Adrenal gland (tissue), 12 donors: Measurements from ENCODE around the gene TNS2. TPM values are rescaled to one million over a fixed set of nuclear protein-coding genes. Genes with fewer than 3 reads are reported as not detected.
"Not testable (repeated sequence)": the region's sequence is repeated elsewhere in the genome, so short reads cannot be mapped to it uniquely, and the experiment has no call there.

Experiments used
- DNase-seq, 7 donors: peaks; one replicate each; pipeline ENCODE4 v3.0.0-alpha.2; 2019 to 2020
- H3K27ac ChIP-seq, 5 donors: fragments of 200-600 bp; sonication (generic) in 4 of 5; 1 replicate in 3 of 5; 2 replicates in 2 of 5; pipeline versions ENCODE4 v1.5.1 to v1.8.0; 2016 to 2020; ENCODE audit warnings: mild to moderate bottlenecking in 1 of 5
- H3K27me3 ChIP-seq: fragments of 200-600 bp; 2 replicates; pipeline ENCODE4 v1.8.0; 2021
- H3K36me3 ChIP-seq, 2 donors: fragments of 200-600 bp; replicated peaks in 1 of 2; 1 replicate in 1 of 2; 2 replicates in 1 of 2; pipeline versions ENCODE4 v1.5.1 to v1.8.0; 2018 to 2022
- H3K4me1 ChIP-seq, 2 donors: fragments of 200-600 bp; replicated peaks in 1 of 2; 1 replicate in 1 of 2; 2 replicates in 1 of 2; pipeline versions ENCODE4 v1.5.1 to v1.8.0; 2018 to 2021
- H3K4me3 ChIP-seq, 4 donors: fragments of 200-600 bp; sonication (generic) in 3 of 4; one replicate each; pipeline ENCODE4 v1.5.1; 2016 to 2018
- H3K9me3 ChIP-seq, 3 donors: fragments of 200-600 bp; sonication (generic) in 1 of 3; replicated peaks in 1 of 3; 1 replicate in 2 of 3; 2 replicates in 1 of 3; pipeline versions ENCODE4 v1.5.1 to v1.8.0; 2016 to 2021
- POLR2A ChIP-seq, 2 donors: fragments of 450-650 bp; IDR thresholded peaks; one replicate each; pipeline ENCODE4 v1.6.1; 2017; ENCODE audit warnings: antibody characterized with exemption in 2 of 2, mild to moderate bottlenecking in 2 of 2, moderate library complexity in 1 of 2
- WGBS, 4 donors: extraction: QIAGEN DNeasy Blood & Tissue Kit in 2 of 4; methylation state at CpG; one replicate each; pipeline versions ENCODE4 v1.1.5 to v1.1.7; 2013 to 2017; 5-methylcytosine and 5-hydroxymethylcytosine counted together
- intact Hi-C, 2 donors: fragments of 100-400 bp; cut with DNase I; formaldehyde crosslinking; loops; one replicate each; pipeline versions ENCODE4 v1.14.1 to v1.15.0; 2022 to 2023
- microRNA-seq, 3 donors: library from miRNA; unstranded; fragments of <30 nt; microRNA quantifications; one replicate each; pipeline ENCODE4, GENCODE V29; 2017 to 2020
- polyA plus RNA-seq, 3 donors: library from polyadenylated mRNA; stranded (reverse); fragments of 200-250 nt in 2 of 3; fragments of 350-450 nt in 1 of 3; fragmentation: Illumina TruSeq in 1 of 3; extraction: RNeasy Lipid Tissue Mini Kit (QIAGEN cat#74804) in 1 of 3; gene quantifications; one replicate each; pipeline ENCODE4 v1.2.3, GENCODE V29; 2013 to 2014
- small RNA-seq, 2 donors: library from RNA; depleted of rRNA; stranded (forward); fragments of <200 nt; gene quantifications; one replicate each; pipeline ENCODE3, GENCODE V24; 2016
- total RNA-seq, 9 donors: library from RNA; depleted of rRNA in 4 of 9; stranded (reverse); fragments of >200 nt in 4 of 9; fragments of 120-200 nt in 1 of 9; fragmentation: NEBNext Ultra II Directional in 1 of 9; extraction: Animal tissue kit (Norgen Biotek cat#: 25700) in 1 of 9; gene quantifications; one replicate each; pipeline versions ENCODE4 v1.1.0 to v1.2.4, GENCODE V29; 2013 to 2023
- TF ChIP-seq, protein P1 (sequence below), 6 experiments: fragments of 450-650 bp in 4 of 6; fragments of 200-600 bp in 2 of 6; sonication (generic) in 1 of 6; IDR thresholded peaks; 1 replicate in 5 of 6; 2 replicates in 1 of 6; pipeline versions ENCODE4 v1.5.1 to v1.8.0; 2016 to 2021; ENCODE audit warnings: antibody characterized with exemption in 6 of 6, mild to moderate bottlenecking in 2 of 6, moderate library complexity in 1 of 6
- donor health status: healthy with polysubstance abuse.
- donor health status: Bipolar disorder and iron deficiency.
- donor health status: DM: yes; HTN: yes; CAD: no.
- donor health status: DM: no; HTN: no; CAD: no.
- donor health status: DM: no; HTN: no; CAD: no.
- donor health status: DM: yes; HTN: yes; CAD: no.

Gene TNS2
- total and polyA plus RNA-seq, 12 donors: 21.8 to 1,019 (median 175) TPM

DNA sequence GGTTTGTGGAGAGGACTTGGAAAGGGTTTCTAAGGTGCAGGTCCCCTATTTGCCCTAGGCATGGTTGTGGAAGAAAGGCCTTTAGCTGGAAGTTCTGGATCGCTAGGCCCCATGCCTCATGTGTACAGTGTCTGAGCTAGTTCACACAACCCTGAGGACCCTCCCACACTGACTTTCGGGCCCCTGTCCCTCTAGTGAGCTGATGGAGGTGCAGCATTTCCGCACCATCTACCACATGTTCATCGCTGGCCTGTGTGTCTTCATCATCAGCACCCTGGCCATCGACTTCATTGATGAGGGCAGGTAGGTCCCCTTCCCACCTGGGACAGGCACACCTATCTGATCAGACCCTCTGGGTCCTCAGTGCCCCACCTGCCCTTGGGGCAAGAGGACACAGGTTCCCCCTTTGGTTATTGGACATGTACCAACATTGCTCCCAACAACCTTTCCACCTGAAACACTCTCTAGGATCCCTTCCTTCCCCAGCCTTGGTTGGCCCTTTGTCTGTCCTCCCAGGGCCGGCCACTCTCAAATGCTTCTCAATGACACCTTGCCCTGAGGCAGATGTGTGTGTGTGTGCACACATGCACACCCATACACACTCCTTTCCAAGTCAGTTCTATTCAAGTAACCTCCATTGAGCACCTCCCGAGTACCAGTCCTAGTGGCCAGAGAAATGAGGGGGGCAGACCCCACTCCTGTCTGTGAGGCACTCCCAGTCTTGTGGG is 56.0 kb downstream of the TNS2 start:
- Histone ChIP-seq H3K36me3 (no peaks in the 10 kb centered on the region), H3K4me1 (no peaks in the 10 kb centered on the region), H3K27ac (peak overlapping the region in 1 of 5 donors; percentile 3), H3K9me3 (no peaks in the 10 kb centered on the region), H3K27me3 (no peaks in the 10 kb centered on the region), H3K4me3 (no peak overlapping the region)
- TF ChIP-seq, protein P1, sequence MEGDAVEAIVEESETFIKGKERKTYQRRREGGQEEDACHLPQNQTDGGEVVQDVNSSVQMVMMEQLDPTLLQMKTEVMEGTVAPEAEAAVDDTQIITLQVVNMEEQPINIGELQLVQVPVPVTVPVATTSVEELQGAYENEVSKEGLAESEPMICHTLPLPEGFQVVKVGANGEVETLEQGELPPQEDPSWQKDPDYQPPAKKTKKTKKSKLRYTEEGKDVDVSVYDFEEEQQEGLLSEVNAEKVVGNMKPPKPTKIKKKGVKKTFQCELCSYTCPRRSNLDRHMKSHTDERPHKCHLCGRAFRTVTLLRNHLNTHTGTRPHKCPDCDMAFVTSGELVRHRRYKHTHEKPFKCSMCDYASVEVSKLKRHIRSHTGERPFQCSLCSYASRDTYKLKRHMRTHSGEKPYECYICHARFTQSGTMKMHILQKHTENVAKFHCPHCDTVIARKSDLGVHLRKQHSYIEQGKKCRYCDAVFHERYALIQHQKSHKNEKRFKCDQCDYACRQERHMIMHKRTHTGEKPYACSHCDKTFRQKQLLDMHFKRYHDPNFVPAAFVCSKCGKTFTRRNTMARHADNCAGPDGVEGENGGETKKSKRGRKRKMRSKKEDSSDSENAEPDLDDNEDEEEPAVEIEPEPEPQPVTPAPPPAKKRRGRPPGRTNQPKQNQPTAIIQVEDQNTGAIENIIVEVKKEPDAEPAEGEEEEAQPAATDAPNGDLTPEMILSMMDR (IDR thresholded peaks at IDR 0.05): no peak
- TF ChIP-seq POLR2A (IDR thresholded peaks at IDR 0.05): no peak
- WGBS, 4 donors: 93 to 97% (median 93%) methylated on average over 3 to 7 of the region's 7 CpGs
- intact Hi-C loops: no loop called here
- peak in 1 of 7 donors; percentile 34 for DNase-seq

DNA sequence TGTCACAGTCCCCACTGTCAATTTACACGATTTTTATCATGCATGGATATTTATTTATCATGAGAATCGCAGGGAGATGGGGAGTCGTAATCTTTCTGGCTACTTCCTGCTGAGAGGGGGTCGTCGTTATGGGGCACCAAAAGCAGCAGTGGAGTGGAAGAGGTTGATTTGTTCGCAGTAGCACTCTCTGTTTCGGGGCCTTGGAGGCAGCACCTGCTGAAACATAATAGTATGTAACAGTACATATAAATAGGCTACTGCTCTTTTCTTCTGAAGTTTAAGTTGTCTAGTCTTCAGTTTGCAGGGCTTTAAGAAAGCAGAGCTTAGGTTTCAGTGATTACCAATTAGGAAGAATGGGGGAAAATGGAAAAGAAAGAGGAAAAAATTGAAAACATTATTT is 57.3 kb downstream of the TNS2 start:
- intact Hi-C loops: no loop called here
- DNase-seq: peak in 1 of 7 donors; percentile 9
- Histone ChIP-seq H3K36me3 (no peaks in the 10 kb centered on the region), H3K4me3 (no peak overlapping the region), H3K9me3 (no peaks in the 10 kb centered on the region), H3K4me1 (no peaks in the 10 kb centered on the region), H3K27ac (no peak overlapping the region), H3K27me3 (no peaks in the 10 kb centered on the region)
- 54 to 69% (median 63%) methylated on average over 7 of the region's 7 CpGs for WGBS, 4 donors
- no peak for TF ChIP-seq POLR2A (IDR thresholded peaks at IDR 0.05)

DNA sequence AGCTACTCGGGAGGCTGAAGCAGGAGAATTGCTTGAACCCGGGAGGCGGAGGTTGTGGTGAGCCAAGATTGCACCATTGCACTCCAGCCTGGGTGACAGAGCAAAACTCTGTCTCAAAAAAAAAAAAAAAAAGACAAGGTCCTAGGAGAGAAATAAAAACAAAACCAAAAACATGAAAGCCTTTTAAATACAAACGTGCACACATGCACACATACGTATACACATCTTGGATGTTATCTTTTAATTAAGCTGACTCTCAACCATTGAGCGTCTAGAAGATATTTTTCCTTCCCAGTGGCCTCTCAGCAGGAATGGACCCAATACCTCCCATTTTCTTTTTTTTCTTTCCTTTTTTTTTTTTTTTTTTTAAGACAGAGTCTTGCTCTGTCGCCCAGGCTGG is 62.6 kb downstream of the TNS2 start:
- H3K9me3 ChIP-seq, H3K4me3 ChIP-seq, DNase-seq, H3K27me3 ChIP-seq, H3K27ac ChIP-seq, intact Hi-C loops, H3K4me1 ChIP-seq, H3K36me3 ChIP-seq: not testable (repeated sequence)
- 77 to 87% (median 81%) methylated on average over 7 of the region's 7 CpGs for WGBS, 4 donors

DNA sequence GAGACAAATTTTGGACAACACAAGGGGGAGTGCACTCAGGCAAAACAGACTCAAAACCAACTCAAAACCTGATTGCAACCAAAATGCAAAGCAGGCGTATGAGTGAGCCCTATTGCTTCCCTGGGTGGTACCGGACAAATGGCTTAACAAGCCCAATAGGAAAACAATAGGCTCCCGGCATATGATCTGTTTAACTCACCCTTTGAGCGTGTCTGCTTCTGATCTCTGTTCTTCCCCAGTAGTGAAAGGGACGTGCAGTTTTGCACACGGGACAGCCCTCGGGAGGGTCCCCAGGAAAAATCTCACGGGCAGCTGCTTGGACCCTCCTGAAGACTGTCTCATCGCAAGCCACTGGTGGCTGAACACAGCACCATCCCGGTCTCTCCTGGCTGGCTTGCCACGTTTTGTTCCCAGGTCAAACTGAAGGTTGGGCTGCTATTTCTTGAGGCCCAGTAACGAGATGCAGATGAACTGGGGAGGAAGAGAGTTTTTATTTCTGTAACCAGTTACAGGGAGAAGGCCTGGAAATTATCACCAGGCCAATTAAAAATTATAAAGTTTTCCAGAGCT is 63.4 kb downstream of the TNS2 start:
- no peak overlapping the region for H3K27ac ChIP-seq
- no peaks in the 10 kb centered on the region for H3K4me1 ChIP-seq
- peak in 1 of 7 donors; percentile 13 for DNase-seq
- 86 to 90% (median 88%) methylated on average over 12 of the region's 12 CpGs for WGBS, 4 donors
- no peaks in the 10 kb centered on the region for H3K36me3 ChIP-seq
- intact Hi-C loops: no loop called here
- TF ChIP-seq, protein P1 (IDR thresholded peaks at IDR 0.05): no peak
- TF ChIP-seq POLR2A (IDR thresholded peaks at IDR 0.05): no peak
- H3K9me3 ChIP-seq: no peaks in the 10 kb centered on the region
- H3K27me3 ChIP-seq: no peaks in the 10 kb centered on the region
- H3K4me3 ChIP-seq: no peak overlapping the region

DNA sequence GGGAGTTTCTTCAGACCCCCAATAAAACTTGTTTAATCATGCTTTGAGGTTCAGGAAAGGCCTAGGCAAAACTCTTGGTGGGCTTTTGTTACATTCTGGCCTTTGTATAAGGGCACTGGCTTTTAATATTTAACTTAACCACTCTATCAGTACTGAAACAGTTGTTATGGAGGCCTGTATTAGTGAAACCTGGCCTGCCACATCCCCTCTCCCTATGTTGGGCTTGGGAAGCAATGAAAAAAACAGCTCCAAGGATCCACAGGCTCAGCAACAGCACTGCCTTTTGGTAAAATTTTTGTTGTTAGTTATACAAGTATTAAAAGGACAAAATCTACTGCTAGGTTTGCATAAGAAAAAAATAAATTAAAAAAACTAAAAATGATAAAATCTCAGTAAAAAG is 64.1 kb downstream of the TNS2 start:
- no peak for DNase-seq
- Histone ChIP-seq H3K27me3 (no peaks in the 10 kb centered on the region), H3K4me1 (no peaks in the 10 kb centered on the region), H3K27ac (no peak overlapping the region), H3K9me3 (no peaks in the 10 kb centered on the region), H3K36me3 (no peaks in the 10 kb centered on the region), H3K4me3 (no peak overlapping the region)
- intact Hi-C loops: no loop called here
- TF ChIP-seq POLR2A (IDR thresholded peaks at IDR 0.05): no peak
- TF ChIP-seq, protein P1 (IDR thresholded peaks at IDR 0.05): no peak

Small RNAs within 50 kb of the gene (microRNA-seq; reads per million reads assigned to microRNA genes)
- 0.89 to 3.8 (median 2.8) reads per million in 3 donors for gene MIR6757

Small RNAs within 50 kb of the gene (small RNA-seq; reads per million reads assigned to genes)
- gene MIR6757: 0 reads per million in 2 donors

Other genes with a start within 250 kb of the TNS2 start
- under 1 TPM in 2 of 9 donors, not detected in 7; 0.06 to 0.18 TPM for gene KRT4, start 235.9 kb upstream of the TNS2 start, total RNA-seq
- gene KRT4, start 235.9 kb upstream of the TNS2 start, polyA plus RNA-seq: 1 to 10 TPM in 2 of 3 donors, not detected in 1; 1.0 to 6.2 TPM
- gene KRT79, start 215.8 kb upstream of the TNS2 start, total RNA-seq: not detected
- under 1 TPM in 1 of 3 donors, not detected in 2; 0.24 TPM for gene KRT79, start 215.8 kb upstream of the TNS2 start, polyA plus RNA-seq
- not detected for gene KRT78, start 201.1 kb upstream of the TNS2 start, total RNA-seq
- gene KRT78, start 201.1 kb upstream of the TNS2 start, polyA plus RNA-seq: under 1 TPM in 1 of 3 donors, not detected in 2; 0.34 TPM
- gene KRT8, start 145.0 kb upstream of the TNS2 start, total RNA-seq: 100 to 1,000 TPM in 1 of 9 donors, 10 to 100 TPM in 8; 13.3 to 198 (median 70.3) TPM
- 100 to 1,000 TPM in 2 of 3 donors, 10 to 100 TPM in 1; 49.0 to 102 (median 102) TPM for gene KRT8, start 145.0 kb upstream of the TNS2 start, polyA plus RNA-seq
- gene KRT18, start 100.9 kb upstream of the TNS2 start, total RNA-seq: 100 to 1,000 TPM in 1 of 9 donors, 10 to 100 TPM in 8; 16.0 to 136 (median 36.3) TPM
- 100 to 1,000 TPM in 1 of 3 donors, 10 to 100 TPM in 2; 26.2 to 121 (median 43.9) TPM for gene KRT18, start 100.9 kb upstream of the TNS2 start, polyA plus RNA-seq
- gene EIF4B, start 43.6 kb upstream of the TNS2 start, total RNA-seq: 100 to 1,000 TPM; 324 to 800 (median 571) TPM
- 100 to 1,000 TPM in 2 of 3 donors, 10 to 100 TPM in 1; 77.1 to 282 (median 138) TPM for gene EIF4B, start 43.6 kb upstream of the TNS2 start, polyA plus RNA-seq
- 10 to 100 TPM; 28.9 to 74.6 (median 45.0) TPM for gene SPRYD3, start 29.3 kb downstream of the TNS2 start, total RNA-seq
- gene SPRYD3, start 29.3 kb downstream of the TNS2 start, polyA plus RNA-seq: 10 to 100 TPM; 16.4 to 52.8 (median 29.0) TPM
- gene IGFBP6, start 47.6 kb downstream of the TNS2 start, total RNA-seq: 100 to 1,000 TPM in 6 of 9 donors, 10 to 100 TPM in 3; 12.9 to 559 (median 131) TPM
- gene IGFBP6, start 47.6 kb downstream of the TNS2 start, polyA plus RNA-seq: 100 to 1,000 TPM in 2 of 3 donors, 10 to 100 TPM in 1; 26.4 to 478 (median 337) TPM
- under 1 TPM in 1 of 9 donors, not detected in 8; 0.79 TPM for gene SOAT2, start 53.4 kb downstream of the TNS2 start, total RNA-seq
- gene SOAT2, start 53.4 kb downstream of the TNS2 start, polyA plus RNA-seq: under 1 TPM in 2 of 3 donors, not detected in 1; 0.34 to 0.48 TPM
- gene ZNF740, start 130.7 kb downstream of the TNS2 start, total RNA-seq: 10 to 100 TPM in 8 of 9 donors, 1 to 10 TPM in 1; 8.8 to 61.0 (median 20.9) TPM
- 10 to 100 TPM in 2 of 3 donors, 1 to 10 TPM in 1; 6.6 to 11.3 (median 11.3) TPM for gene ZNF740, start 130.7 kb downstream of the TNS2 start, polyA plus RNA-seq
- 10 to 100 TPM in 7 of 9 donors, 1 to 10 TPM in 2; 2.3 to 43.4 (median 19.8) TPM for gene CSAD, start 130.9 kb downstream of the TNS2 start, total RNA-seq
- 100 to 1,000 TPM in 2 of 3 donors, 10 to 100 TPM in 1; 10.9 to 140 (median 100) TPM for gene CSAD, start 130.9 kb downstream of the TNS2 start, polyA plus RNA-seq
- gene ITGB7, start 157.2 kb downstream of the TNS2 start, total RNA-seq: 1 to 10 TPM in 8 of 9 donors, under 1 TPM in 1; 0.33 to 7.4 (median 4.0) TPM
- gene ITGB7, start 157.2 kb downstream of the TNS2 start, polyA plus RNA-seq: 1 to 10 TPM in 2 of 3 donors, under 1 TPM in 1; 0.95 to 4.0 (median 3.5) TPM
- 10 to 100 TPM in 8 of 9 donors, 1 to 10 TPM in 1; 3.8 to 36.4 (median 23.9) TPM for gene RARG, start 182.1 kb downstream of the TNS2 start, total RNA-seq
- gene RARG, start 182.1 kb downstream of the TNS2 start, polyA plus RNA-seq: 10 to 100 TPM in 2 of 3 donors, 1 to 10 TPM in 1; 9.2 to 36.2 (median 25.8) TPM
- gene ESPL1, start 218.2 kb downstream of the TNS2 start, total RNA-seq: 1 to 10 TPM in 6 of 9 donors, under 1 TPM in 3; 0.69 to 4.2 (median 1.4) TPM
- under 1 TPM; 0.56 to 0.81 (median 0.79) TPM for gene ESPL1, start 218.2 kb downstream of the TNS2 start, polyA plus RNA-seq
- gene PFDN5, start 245.5 kb downstream of the TNS2 start, total RNA-seq: 100 to 1,000 TPM; 501 to 976 (median 694) TPM
- 1,000 to 10,000 TPM in 2 of 3 donors, 100 to 1,000 TPM in 1; 840 to 2,052 (median 2,012) TPM for gene PFDN5, start 245.5 kb downstream of the TNS2 start, polyA plus RNA-seq
- 10 to 100 TPM; 56.8 to 94.9 (median 70.2) TPM for gene MYG1, start 249.6 kb downstream of the TNS2 start, total RNA-seq
- 100 to 1,000 TPM in 2 of 3 donors, 10 to 100 TPM in 1; 45.9 to 240 (median 220) TPM for gene MYG1, start 249.6 kb downstream of the TNS2 start, polyA plus RNA-seq